GM18868 (cell line): ENCODE measurements around the gene SLC25A1.
"Not testable (repeated sequence)": the region's sequence is repeated elsewhere in the genome, so short reads cannot be mapped to it uniquely, and the experiment has no call there.

Source experiments
- ATAC-seq: cut with Tn5 transposase; IDR thresholded peaks from one replicate; pipeline ENCODE4 v1.9.1; 2021; ENCODE audit warnings: mild to moderate bottlenecking, moderate library complexity; ENCODE audit not compliant: unreplicated experiment

SLC25A1 gene

GRCh38 chr22:19169002-19169946 lies 9.3 kb downstream of the SLC25A1 start:
- no peak for ATAC-seq

GRCh38 chr22:19168088-19168890 lies 10.2 kb downstream of the SLC25A1 start:
- no peak for ATAC-seq

GRCh38 chr22:19167106-19167869 lies 11.2 kb downstream of the SLC25A1 start:
- no peak for ATAC-seq

GRCh38 chr22:19166421-19166820 lies 12.1 kb downstream of the SLC25A1 start:
- ATAC-seq: no peak

GRCh38 chr22:19164425-19164824 lies 14.1 kb downstream of the SLC25A1 start:
- no peak for ATAC-seq

GRCh38 chr22:19158649-19159048 lies 19.9 kb downstream of the SLC25A1 start:
- not testable (repeated sequence) for ATAC-seq

GRCh38 chr22:19156109-19156508 lies 22.4 kb downstream of the SLC25A1 start:
- not testable (repeated sequence) for ATAC-seq

- no peak for ATAC-seq
Observed at GRCh38 chr22:19152942-19153883, 25.3 kb downstream of the SLC25A1 start.

- ATAC-seq: no peak
Observed at GRCh38 chr22:19151329-19152191, 27.0 kb downstream of the SLC25A1 start.

GRCh38 chr22:19150482-19151328 lies 27.8 kb downstream of the SLC25A1 start:
- no peak for ATAC-seq

- ATAC-seq: no peak
Observed at GRCh38 chr22:19149991-19150390, 28.5 kb downstream of the SLC25A1 start, which contains the start of gene GSC2. Gene GSC2, minus strand, starts transcription at chr22:19150292. Its CDS starts 9 bp downstream, at chr22:19150283.

GRCh38 chr22:19149047-19149883 lies 29.3 kb downstream of the SLC25A1 start:
- ATAC-seq: no peak

GRCh38 chr22:19148417-19149046 lies 30.0 kb downstream of the SLC25A1 start:
- ATAC-seq: no peak

GRCh38 chr22:19147195-19147780 lies 31.2 kb downstream of the SLC25A1 start:
- no peak for ATAC-seq

- no peak for ATAC-seq
Observed at GRCh38 chr22:19146215-19146968, 32.1 kb downstream of the SLC25A1 start.
